Upper lobe of right lung (tissue), 1 donor: Measurements from ENCODE around the gene SLC19A1. TPM values are rescaled to one million over a fixed set of nuclear protein-coding genes. Genes with fewer than 3 reads are reported as not detected.

Experiments
- ATAC-seq: fragments of 200-7000 bp; cut with Tn5 transposase; one replicate; pipeline ENCODE4 v1.9.1; 2020; ENCODE audit warnings: mild to moderate bottlenecking, moderate library complexity
- DNase-seq: peaks from one replicate; pipeline ENCODE4 v3.0.0-alpha.2; 2020
- H3K27ac ChIP-seq: fragments of 200-600 bp; one replicate; pipeline ENCODE4 v1.8.0; 2022
- H3K27me3 ChIP-seq: fragments of 200-600 bp; one replicate; pipeline ENCODE4 v1.8.0; 2022; ENCODE audit warnings: mild to moderate bottlenecking
- H3K36me3 ChIP-seq: fragments of 200-600 bp; one replicate; pipeline ENCODE4 v1.8.0; 2022
- H3K4me1 ChIP-seq: fragments of 200-600 bp; one replicate; pipeline ENCODE4 v1.8.0; 2022
- H3K4me3 ChIP-seq: fragments of 200-600 bp; one replicate; pipeline ENCODE4 v1.8.0; 2022; ENCODE audit warnings: mild to moderate bottlenecking
- H3K9me3 ChIP-seq: fragments of 200-600 bp; one replicate; pipeline ENCODE4 v1.8.0; 2022
- CTCF ChIP-seq: fragments of 200-600 bp; IDR thresholded peaks from one replicate; pipeline ENCODE4 v1.8.0; 2022; ENCODE audit warnings: antibody characterized with exemption
- intact Hi-C: fragments of 100-400 bp; cut with DNase I; formaldehyde crosslinking; loops from one replicate; pipeline ENCODE4 v1.11.0; 2022
- total RNA-seq: library from RNA; stranded (reverse); fragmentation: NEBNext Ultra II Directional; extraction: Animal tissue kit (Norgen Biotek cat#: 25700); gene quantifications from one replicate; pipeline ENCODE4 v1.2.1, GENCODE V29; 2021
- donor health status: DM: no; HTN: yes; CAD: no; lungs with severe emphysema.

Gene SLC19A1
- total RNA-seq, 1 donor from 2014 or later = 39.3 TPM

DNA sequence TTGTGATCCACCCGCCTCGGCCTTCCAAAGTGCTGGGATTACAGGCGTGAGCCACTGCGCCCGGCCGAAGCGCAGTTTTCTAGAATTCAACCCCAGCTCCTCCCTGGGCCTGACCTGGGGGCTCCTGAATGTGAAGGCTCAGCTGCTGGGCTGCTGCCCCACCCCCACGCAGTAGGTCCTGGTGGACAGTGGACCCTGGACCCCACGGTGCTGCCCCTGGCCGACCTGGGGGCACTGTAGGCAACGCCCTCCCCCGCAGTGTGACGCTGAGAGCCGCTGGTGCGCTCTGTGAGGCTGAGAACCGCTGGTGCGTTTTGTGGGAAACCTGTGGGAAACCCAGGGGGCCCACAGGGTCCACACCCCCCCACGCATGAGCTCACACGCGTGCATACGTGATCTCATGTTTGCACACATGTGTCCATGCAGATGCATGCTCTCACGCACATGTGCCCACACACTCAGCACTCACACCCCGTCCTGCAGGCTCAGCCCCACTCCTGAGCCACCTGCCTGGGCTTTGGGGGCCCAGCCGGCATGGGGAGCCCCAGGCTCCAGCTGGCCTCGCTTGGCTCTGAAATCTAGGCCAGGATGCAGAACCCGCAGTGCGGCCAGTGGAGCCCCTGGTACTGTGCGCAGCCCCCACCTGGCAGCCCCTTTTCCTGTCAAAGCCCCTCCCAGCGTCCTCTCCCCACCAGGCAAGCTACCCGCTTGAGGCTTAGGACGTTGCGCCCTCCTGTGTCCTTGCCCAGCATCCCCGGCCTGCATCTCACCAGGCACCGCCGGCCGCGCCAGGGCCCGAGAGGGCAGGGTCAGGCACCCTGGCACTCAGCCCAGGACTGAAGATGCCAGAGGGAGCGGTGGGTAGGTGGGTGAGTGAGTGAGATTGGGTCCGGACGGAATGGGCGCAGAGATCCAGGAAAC lies 69.5 kb downstream of the SLC19A1 start:
- H3K27me3 ChIP-seq = no peaks in the 10 kb centered on the region
- no peak for TF ChIP-seq CTCF
- intact Hi-C loops = no loop called here
- ATAC-seq (no peak), DNase-seq (no peak)
- peaks cover 4% of the 10 kb centered on the region for H3K36me3 ChIP-seq
- no peak overlapping the region for H3K4me3 ChIP-seq
- peak overlapping the region; percentile 77 for H3K27ac ChIP-seq
- peaks cover 24% of the 10 kb centered on the region for H3K4me1 ChIP-seq
- H3K9me3 ChIP-seq = no peaks in the 10 kb centered on the region

- Histone ChIP-seq H3K4me1 (peaks cover 19% of the 10 kb centered on the region), H3K9me3 (no peaks in the 10 kb centered on the region), H3K4me3 (no peak overlapping the region), H3K27me3 (no peaks in the 10 kb centered on the region), H3K27ac (peak overlapping the region; percentile 77), H3K36me3 (peaks cover 4% of the 10 kb centered on the region)
- DNase-seq = no peak
- intact Hi-C loops = no loop called here
- ATAC-seq = no peak
- no peak for TF ChIP-seq CTCF
Observed at GRCh38 chr21:45471525-45472221, 70.6 kb downstream of the SLC19A1 start.

DNA sequence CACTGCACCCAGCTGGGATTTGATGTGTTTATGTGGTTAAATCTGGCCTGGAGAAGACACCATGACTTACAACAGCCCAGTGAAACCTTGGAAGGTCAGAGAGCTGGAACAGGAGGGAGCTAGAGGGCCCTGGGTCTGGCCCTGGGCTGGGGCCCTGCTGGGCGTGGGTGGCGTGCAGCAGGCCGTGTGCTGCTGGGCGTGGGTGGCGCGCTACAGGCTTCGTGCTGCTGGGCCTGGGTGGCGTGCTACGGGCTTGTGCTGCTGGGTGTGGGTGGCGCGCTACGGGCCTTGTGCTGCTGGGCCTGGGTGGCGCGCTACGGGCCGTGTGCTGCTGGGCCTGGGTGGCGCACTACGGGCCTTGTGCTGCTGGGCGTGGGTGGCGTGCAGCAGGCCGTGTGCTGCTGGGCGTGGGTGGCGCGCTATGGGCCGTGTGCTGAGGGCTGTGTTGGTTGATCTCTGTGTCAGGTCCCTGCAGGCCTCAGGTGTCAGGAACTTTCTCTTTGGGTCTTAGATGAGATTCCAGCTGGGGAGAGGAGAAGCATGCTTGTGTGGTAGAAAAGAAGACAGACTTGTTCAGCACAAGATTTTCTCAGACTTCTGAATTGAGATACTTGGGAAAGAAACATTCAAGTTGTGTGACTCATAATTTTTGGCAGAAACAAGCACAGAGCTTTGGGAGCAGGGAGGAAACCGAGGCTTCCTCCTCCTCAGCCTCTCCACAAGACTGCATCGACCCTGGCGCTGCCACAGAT lies 71.3 kb downstream of the SLC19A1 start:
- Histone ChIP-seq H3K9me3 (no peaks in the 10 kb centered on the region), H3K36me3 (peaks cover 4% of the 10 kb centered on the region), H3K4me1 (peaks cover 19% of the 10 kb centered on the region), H3K27me3 (no peaks in the 10 kb centered on the region), H3K27ac (peak overlapping the region; percentile 77), H3K4me3 (no peak overlapping the region)
- intact Hi-C loops = no loop called here
- ATAC-seq = peak; percentile 19
- no peak for DNase-seq
- no peak for TF ChIP-seq CTCF

- peaks cover 19% of the 10 kb centered on the region for H3K4me1 ChIP-seq
- H3K27ac ChIP-seq = peak overlapping the region; percentile 77
- H3K9me3 ChIP-seq = no peaks in the 10 kb centered on the region
- peaks cover 4% of the 10 kb centered on the region for H3K36me3 ChIP-seq
- DNase-seq = no peak
- intact Hi-C loops = no loop called here
- ATAC-seq = no peak
- H3K27me3 ChIP-seq = no peaks in the 10 kb centered on the region
- no peak for TF ChIP-seq CTCF
- H3K4me3 ChIP-seq = no peak overlapping the region
Observed at GRCh38 chr21:45470087-45470515, 72.1 kb downstream of the SLC19A1 start.

GRCh38 chr21:45469273-45470086 lies 72.8 kb downstream of the SLC19A1 start:
- H3K4me1 ChIP-seq = peaks cover 19% of the 10 kb centered on the region
- ATAC-seq = no peak
- no peaks in the 10 kb centered on the region for H3K27me3 ChIP-seq
- DNase-seq = peak; percentile 67
- intact Hi-C loops = no loop called here
- H3K4me3 ChIP-seq = no peak overlapping the region
- peak overlapping the region; percentile 77 for H3K27ac ChIP-seq
- no peaks in the 10 kb centered on the region for H3K9me3 ChIP-seq
- no peaks in the 10 kb centered on the region for H3K36me3 ChIP-seq
- no peak for TF ChIP-seq CTCF
